ENCODE measurements around the gene SSRP1. TPM values are rescaled to one million over a fixed set of nuclear protein-coding genes. Genes with fewer than 3 reads are reported as not detected.

The SSRP1 gene
- polyA plus RNA-seq, 1 donor (not counting 4 experiments of a cell fraction or from before 2014, with no cell fraction given): 115 TPM

DNA sequence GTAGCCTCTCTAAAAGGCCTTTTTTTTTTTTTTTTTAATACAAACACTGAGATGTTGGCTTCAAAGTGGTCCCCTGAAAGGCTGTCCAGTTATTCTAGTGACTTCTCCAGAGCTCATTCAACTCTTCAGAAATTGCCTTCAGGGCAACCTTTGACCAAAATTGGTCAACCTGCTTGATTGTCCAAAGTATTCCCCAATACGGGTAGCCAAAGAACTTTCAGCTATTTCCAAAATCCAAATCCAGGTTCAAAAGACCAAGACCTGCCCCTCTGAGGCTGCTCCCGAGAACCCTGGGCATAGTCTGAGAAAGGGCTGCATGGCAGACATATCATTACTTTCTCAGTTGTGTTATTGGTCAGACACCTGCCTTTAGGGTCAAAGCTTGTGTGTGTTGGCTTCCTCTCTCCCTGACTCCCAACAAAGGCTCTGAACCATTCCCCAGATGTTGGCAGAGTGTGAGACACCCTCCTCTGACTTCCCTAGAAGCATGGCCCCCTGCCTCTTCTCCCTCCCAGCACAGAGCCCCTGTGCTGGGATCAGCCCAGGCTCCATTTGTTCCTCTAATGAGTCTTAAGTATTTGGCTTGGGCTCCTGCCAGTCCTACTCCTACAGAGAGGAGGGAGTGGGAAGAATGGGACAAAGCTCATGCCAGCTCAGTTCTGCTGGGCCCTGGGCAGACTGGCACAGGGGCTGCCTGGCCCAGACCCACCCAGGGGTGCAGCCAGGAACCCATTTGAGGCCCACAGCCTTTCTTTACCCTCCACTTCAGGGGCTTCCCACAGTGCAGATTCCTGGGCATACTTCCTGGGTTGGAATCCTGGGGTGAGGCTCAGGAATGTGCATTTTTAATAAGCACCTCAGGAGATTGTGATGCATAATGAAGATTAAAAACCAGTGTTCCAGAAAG lies 41.2 kb downstream of the SSRP1 start:
- Histone ChIP-seq H3K9me3 (ENCODE audit: control insufficient read depth, low read depth, low read length) (no peaks in the 10 kb centered on the region), H3K9me1 (ENCODE audit: control insufficient read depth, extremely low read depth, insufficient read depth, low read length) (peaks cover 2% of the 10 kb centered on the region), H3K4me3 (ENCODE audit: control insufficient read depth in 2 of 3, extremely low read depth in 1 of 3, insufficient read depth in 2 of 3, low read depth in 1 of 3, low read length in 3 of 3) (no peak overlapping the region), H3K4me2 (ENCODE audit: control insufficient read depth, extremely low read depth, insufficient read depth, low read depth, low read length) (peak overlapping the region; percentile 1), H3K27ac (ENCODE audit: control insufficient read depth, insufficient read depth, low read length) (peak overlapping the region; percentile 42), H3K27me3 (ENCODE audit: control insufficient read depth, extremely low read depth, insufficient read depth, low read length) (no peaks in the 10 kb centered on the region), H4K20me1 (ENCODE audit: control insufficient read depth, extremely low read depth, insufficient read depth, low read length) (no peaks in the 10 kb centered on the region), H2AFZ (ENCODE audit: control insufficient read depth, low read length) (no peak overlapping the region), H3K4me1 (ENCODE audit: control insufficient read depth, extremely low read depth, insufficient read depth, low read length) (peaks cover 47% of the 10 kb centered on the region), H3K36me3 (ENCODE audit: control insufficient read depth in 2 of 2, extremely low read depth in 1 of 2, insufficient read depth in 2 of 2, low read length in 2 of 2) (peaks cover 7 to 17% of the 10 kb centered on the region in 2 experiments), H3K9ac (ENCODE audit: control insufficient read depth, extremely low read depth, insufficient read depth, low read length) (no peak overlapping the region), H3K79me2 (ENCODE audit: control insufficient read depth, insufficient read depth, low read length) (no peaks in the 10 kb centered on the region)
- dilution Hi-C loops (cut with MboI; ENCODE audit: extremely low pct_ligation_motif_present, low sequenced_read_pairs): loop anchor here (25.0 kb wide), 1 partner anchor 457 kb away; no protein-coding TSS in a partner anchor
- peak; percentile 55 for FAIRE-seq
- DNase-seq (ENCODE audit: low read depth, low spot score): no peak
- TF ChIP-seq, protein P1, sequence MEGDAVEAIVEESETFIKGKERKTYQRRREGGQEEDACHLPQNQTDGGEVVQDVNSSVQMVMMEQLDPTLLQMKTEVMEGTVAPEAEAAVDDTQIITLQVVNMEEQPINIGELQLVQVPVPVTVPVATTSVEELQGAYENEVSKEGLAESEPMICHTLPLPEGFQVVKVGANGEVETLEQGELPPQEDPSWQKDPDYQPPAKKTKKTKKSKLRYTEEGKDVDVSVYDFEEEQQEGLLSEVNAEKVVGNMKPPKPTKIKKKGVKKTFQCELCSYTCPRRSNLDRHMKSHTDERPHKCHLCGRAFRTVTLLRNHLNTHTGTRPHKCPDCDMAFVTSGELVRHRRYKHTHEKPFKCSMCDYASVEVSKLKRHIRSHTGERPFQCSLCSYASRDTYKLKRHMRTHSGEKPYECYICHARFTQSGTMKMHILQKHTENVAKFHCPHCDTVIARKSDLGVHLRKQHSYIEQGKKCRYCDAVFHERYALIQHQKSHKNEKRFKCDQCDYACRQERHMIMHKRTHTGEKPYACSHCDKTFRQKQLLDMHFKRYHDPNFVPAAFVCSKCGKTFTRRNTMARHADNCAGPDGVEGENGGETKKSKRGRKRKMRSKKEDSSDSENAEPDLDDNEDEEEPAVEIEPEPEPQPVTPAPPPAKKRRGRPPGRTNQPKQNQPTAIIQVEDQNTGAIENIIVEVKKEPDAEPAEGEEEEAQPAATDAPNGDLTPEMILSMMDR (optimal IDR thresholded peaks at IDR 0.05 in 1 of 3, IDR thresholded peaks at IDR 0.05 in 1 of 3, conservative IDR thresholded peaks at IDR 0.05 in 1 of 3; ENCODE audit: extremely low read depth in 1 of 3, insufficient read depth in 2 of 3, low read length in 3 of 3): no peak
- no peak for TF ChIP-seq EZH2 (IDR thresholded peaks at IDR 0.05; ENCODE audit: low read length)

DNA sequence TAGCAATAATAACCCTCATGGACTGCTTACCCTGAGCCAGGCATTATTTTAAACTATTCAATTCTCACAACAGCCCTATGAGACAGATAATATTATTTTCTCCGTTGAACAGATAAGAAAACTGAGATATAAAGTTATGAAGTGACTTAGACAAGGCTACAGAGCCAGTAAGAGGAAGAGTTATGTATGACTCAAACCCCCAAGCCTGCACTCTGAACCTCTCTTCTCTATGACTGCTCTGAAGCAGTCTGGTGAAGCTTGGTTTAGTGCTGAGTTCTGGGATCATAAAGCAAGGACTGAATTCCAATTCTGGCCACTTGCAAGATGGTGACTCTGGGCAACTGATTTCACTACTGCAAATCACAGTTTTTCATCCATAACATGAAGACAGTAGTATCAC lies 45.4 kb downstream of the SSRP1 start:
- H3K4me1 ChIP-seq (ENCODE audit: control insufficient read depth, extremely low read depth, insufficient read depth, low read length): peaks cover 53% of the 10 kb centered on the region
- no peak overlapping the region for H2AFZ ChIP-seq (ENCODE audit: control insufficient read depth, low read length)
- H3K4me2 ChIP-seq (ENCODE audit: control insufficient read depth, extremely low read depth, insufficient read depth, low read depth, low read length): peak overlapping the region; percentile 1
- FAIRE-seq: peak; percentile 48
- no peak for DNase-seq (ENCODE audit: low read depth, low spot score)
- TF ChIP-seq, protein P1 (optimal IDR thresholded peaks at IDR 0.05 in 1 of 3, IDR thresholded peaks at IDR 0.05 in 1 of 3, conservative IDR thresholded peaks at IDR 0.05 in 1 of 3; ENCODE audit: extremely low read depth in 1 of 3, insufficient read depth in 2 of 3, low read length in 3 of 3): no peak
- no peak for TF ChIP-seq EZH2 (IDR thresholded peaks at IDR 0.05; ENCODE audit: low read length)
- H3K27ac ChIP-seq (ENCODE audit: control insufficient read depth, insufficient read depth, low read length): no peak overlapping the region
- dilution Hi-C loops (cut with MboI; ENCODE audit: extremely low pct_ligation_motif_present, low sequenced_read_pairs): loop anchor here (25.0 kb wide), 1 partner anchor 453 kb away; no protein-coding TSS in a partner anchor
- H3K9me1 ChIP-seq (ENCODE audit: control insufficient read depth, extremely low read depth, insufficient read depth, low read length): peaks cover 2% of the 10 kb centered on the region
- no peaks in the 10 kb centered on the region for H3K27me3 ChIP-seq (ENCODE audit: control insufficient read depth, extremely low read depth, insufficient read depth, low read length)
- H3K36me3 ChIP-seq (ENCODE audit: control insufficient read depth in 2 of 2, extremely low read depth in 1 of 2, insufficient read depth in 2 of 2, low read length in 2 of 2): no peaks in the 10 kb centered on the region
- H3K79me2 ChIP-seq (ENCODE audit: control insufficient read depth, insufficient read depth, low read length): no peaks in the 10 kb centered on the region
- H4K20me1 ChIP-seq (ENCODE audit: control insufficient read depth, extremely low read depth, insufficient read depth, low read length): no peaks in the 10 kb centered on the region
- no peak overlapping the region for H3K9ac ChIP-seq (ENCODE audit: control insufficient read depth, extremely low read depth, insufficient read depth, low read length)
- no peaks in the 10 kb centered on the region for H3K9me3 ChIP-seq (ENCODE audit: control insufficient read depth, low read depth, low read length)
- H3K4me3 ChIP-seq (ENCODE audit: control insufficient read depth in 2 of 3, extremely low read depth in 1 of 3, insufficient read depth in 2 of 3, low read depth in 1 of 3, low read length in 3 of 3): no peak overlapping the region

Data from keratinocyte (primary cell).